T-helper 2 cell treated with Interferon-gamma antibody and Interleukin-4, amounts not matched to agents 5 μg/mL and 100 μg/mL, for 36 hours (primary cell): ENCODE measurements around the gene IP6K3.

ENCODE experiments used
- DNase-seq: peaks from one replicate; pipeline ENCODE4 v3.0.0; 2021; ENCODE audit warnings: low spot score
- H3K27ac Mint-ChIP-seq: one replicate; pipeline ENCODE4 v1.8.0; 2021; ENCODE audit warnings: mild to moderate bottlenecking, mixed read lengths
- H3K27me3 Mint-ChIP-seq: one replicate; pipeline ENCODE4 v1.8.0; 2021; ENCODE audit warnings: low read depth, mixed read lengths
- H3K36me3 Mint-ChIP-seq: one replicate; pipeline ENCODE4 v1.8.0; 2021; ENCODE audit warnings: low read depth, mixed read lengths
- H3K4me1 Mint-ChIP-seq: one replicate; pipeline ENCODE4 v1.8.0; 2021; ENCODE audit warnings: low read depth, mixed read lengths
- H3K4me3 Mint-ChIP-seq: one replicate; pipeline ENCODE4 v1.8.0; 2022; ENCODE audit warnings: mild to moderate bottlenecking, moderate library complexity, mixed read lengths
- H3K9me3 Mint-ChIP-seq: one replicate; pipeline ENCODE4 v1.8.0; 2021; ENCODE audit warnings: mixed read lengths

IP6K3 gene

DNA sequence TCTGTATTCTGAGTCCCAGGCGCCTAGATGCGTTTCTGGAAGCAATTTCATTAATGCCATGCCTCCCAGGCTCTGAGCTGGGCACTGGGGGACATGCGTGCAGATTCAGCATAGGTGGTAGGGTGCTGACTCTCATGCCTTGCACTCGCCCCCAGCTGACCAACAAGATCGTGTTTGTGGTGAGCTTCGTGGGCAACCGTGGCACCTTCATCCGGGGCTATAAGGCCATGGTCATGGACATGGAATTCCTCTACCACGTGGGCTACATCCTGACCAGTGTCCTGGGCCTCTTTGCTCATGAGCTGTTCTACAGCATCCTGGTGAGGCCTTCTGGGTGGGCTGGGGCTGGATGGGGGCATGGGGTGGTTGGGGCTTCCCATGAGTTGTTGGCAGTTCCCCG is 56.8 kb downstream of the IP6K3 start:
- Mint-ChIP-seq H3K27me3 (no peaks in the 10 kb centered on the region), H3K9me3 (no peaks in the 10 kb centered on the region), H3K27ac (no peak overlapping the region), H3K36me3 (peaks cover 58% of the 10 kb centered on the region), H3K4me1 (peaks cover 25% of the 10 kb centered on the region), H3K4me3 (no peak overlapping the region)
- DNase-seq: no peak

DNA sequence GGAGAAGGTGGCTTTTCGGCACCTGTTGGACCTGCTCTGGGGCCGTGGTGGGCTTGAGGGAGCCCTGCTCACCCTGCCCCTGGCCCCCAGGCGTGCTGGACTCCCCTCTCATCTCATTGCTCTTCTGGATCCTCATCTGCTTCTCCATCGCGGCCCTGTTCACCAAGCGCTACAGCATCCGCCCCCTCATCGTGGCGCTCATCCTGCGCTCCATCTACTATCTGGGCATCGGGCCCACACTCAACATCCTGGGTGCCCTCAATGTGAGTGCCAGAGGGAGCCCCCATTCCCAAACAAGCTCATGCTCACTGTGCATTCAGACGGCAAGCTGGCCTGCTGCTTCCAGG is 57.6 kb downstream of the IP6K3 start:
- no peak for DNase-seq
- H3K4me3 Mint-ChIP-seq: no peak overlapping the region
- peaks cover 54% of the 10 kb centered on the region for H3K36me3 Mint-ChIP-seq
- H3K27me3 Mint-ChIP-seq: no peaks in the 10 kb centered on the region
- peaks cover 18% of the 10 kb centered on the region for H3K4me1 Mint-ChIP-seq
- H3K27ac Mint-ChIP-seq: no peak overlapping the region
- H3K9me3 Mint-ChIP-seq: no peaks in the 10 kb centered on the region

DNA sequence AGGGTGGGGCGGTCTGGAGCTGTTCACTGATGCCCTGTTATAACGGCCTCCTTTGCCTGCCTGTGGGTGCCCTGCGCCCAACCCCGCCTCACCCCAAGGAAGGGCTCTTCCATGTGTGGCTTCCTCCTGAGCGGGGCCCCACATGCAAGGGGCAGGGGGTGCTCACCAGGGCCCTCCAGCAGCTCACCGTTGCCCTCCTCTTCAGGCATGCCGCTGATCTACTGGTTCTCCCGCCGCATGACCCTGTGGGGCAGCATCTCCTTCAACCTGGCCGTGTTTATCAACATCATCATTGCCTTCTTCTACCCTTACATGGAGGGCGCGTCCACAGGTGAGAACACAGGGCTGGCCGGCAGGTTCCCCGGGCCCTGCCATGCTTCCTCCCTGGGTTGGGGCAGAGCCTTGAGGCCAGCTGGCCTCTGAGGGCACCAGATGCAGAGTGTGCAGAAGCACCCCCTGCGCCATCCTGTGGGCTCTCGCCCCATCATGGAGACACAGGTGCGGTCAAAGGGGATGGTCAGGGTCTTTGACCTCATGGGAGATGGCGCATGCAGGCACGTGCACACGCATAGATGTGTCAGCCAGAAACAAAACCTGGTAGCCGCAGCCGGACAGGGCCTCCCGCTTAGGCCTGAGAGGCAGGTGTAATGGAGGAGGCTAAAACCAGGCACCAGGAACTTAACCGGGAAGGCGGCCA is 58.1 kb downstream of the IP6K3 start:
- H3K27me3 Mint-ChIP-seq: no peaks in the 10 kb centered on the region
- H3K4me3 Mint-ChIP-seq: no peak overlapping the region
- H3K36me3 Mint-ChIP-seq: peaks cover 55% of the 10 kb centered on the region
- H3K9me3 Mint-ChIP-seq: no peaks in the 10 kb centered on the region
- DNase-seq: no peak
- no peak overlapping the region for H3K27ac Mint-ChIP-seq
- H3K4me1 Mint-ChIP-seq: peaks cover 14% of the 10 kb centered on the region

- no peak for DNase-seq
- H3K4me1 Mint-ChIP-seq: peaks cover 13% of the 10 kb centered on the region
- peaks cover 58% of the 10 kb centered on the region for H3K36me3 Mint-ChIP-seq
- no peaks in the 10 kb centered on the region for H3K9me3 Mint-ChIP-seq
- no peak overlapping the region for H3K27ac Mint-ChIP-seq
- H3K27me3 Mint-ChIP-seq: no peaks in the 10 kb centered on the region
- no peak overlapping the region for H3K4me3 Mint-ChIP-seq
Measured at GRCh38 chr6:33688006-33688405, 58.7 kb downstream of the IP6K3 start.

DNA sequence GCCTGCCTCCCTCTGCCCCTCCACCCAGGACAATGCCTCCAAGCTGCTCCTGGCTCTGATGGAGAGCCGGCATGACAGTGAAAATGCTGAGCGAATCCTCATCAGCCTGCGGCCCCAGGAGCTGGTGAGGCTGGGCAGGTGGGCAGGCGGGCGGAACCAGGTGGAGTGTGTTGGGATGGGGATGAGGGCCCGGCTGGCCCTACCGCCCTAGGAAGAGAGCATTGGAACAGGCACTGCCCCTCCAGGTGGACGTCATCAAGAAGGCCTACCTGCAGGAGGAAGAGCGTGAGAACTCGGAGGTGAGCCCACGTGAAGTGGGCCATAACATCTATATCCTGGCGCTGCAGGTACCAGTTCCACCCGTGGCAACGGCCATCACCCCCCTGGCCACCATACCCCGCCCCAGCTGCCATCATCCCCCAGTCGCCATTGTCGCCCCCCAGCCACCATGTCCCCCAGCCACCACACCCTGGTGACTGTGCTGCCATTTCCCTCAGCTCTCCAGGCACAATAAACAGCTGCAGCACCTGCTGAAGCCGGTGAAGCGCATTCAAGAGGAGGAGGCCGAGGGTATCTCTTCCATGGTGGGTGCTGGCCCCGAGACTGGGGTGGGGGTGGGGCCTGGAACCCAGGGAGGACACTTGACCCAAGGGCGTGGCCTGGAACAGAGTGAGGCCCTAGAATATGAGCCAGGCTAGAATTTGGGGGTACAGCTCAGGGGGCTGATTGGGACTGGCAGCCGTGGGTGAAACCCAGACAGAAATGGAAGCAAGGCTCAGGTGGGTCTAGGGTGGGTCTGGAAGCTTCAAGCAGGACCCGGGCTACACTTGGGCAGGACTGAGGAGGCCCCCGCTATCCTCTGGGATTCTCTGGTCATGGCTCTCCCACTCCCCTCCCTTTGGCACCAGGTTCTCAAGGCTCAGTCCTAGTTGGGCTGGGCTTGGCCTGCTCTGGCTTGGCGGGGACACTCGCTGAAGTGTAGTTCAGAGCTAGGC is 59.4 kb downstream of the IP6K3 start:
- Mint-ChIP-seq H3K36me3 (peaks cover 54% of the 10 kb centered on the region), H3K9me3 (no peaks in the 10 kb centered on the region), H3K27ac (no peak overlapping the region), H3K4me1 (peaks cover 9% of the 10 kb centered on the region), H3K4me3 (no peak overlapping the region), H3K27me3 (no peaks in the 10 kb centered on the region)
- no peak for DNase-seq

DNA sequence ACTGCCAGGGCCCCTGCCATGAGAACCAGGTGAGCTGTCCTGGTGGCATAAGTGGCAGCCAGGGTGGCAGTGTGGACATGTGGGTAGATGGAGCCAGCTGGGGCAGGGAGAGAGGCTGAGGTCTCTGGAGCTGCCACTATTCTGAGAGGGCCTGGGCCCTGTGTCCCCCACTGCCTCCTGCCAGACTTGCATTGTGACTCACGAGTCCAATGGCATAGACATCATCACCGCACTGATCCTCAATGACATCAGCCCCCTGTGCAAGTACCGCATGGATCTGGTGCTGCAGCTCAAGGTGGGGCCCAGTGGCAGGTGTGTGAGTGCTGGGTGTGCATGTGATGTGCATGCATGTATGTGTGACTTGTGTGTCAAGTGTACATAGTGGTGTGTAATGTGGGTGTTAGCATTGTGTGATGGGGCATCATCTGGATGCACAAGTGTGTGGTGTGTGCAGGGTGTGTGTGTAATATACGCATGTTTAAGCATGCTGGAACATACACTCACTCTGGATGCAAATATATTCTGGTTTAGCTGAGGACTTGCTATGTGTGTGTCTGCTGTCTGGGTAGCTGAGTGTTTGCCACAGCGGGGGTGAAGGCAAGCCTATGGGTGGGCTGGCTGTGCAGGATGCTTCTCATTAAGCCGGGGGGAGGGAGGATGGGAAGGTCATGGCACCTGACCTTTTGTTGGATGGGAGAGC is 60.3 kb downstream of the IP6K3 start:
- Mint-ChIP-seq H3K27ac (peak overlapping the region; percentile 71), H3K36me3 (peaks cover 52% of the 10 kb centered on the region)

GRCh38 chr6:33685411-33686224 is 61.1 kb downstream of the IP6K3 start:
- Mint-ChIP-seq H3K36me3 (peaks cover 50% of the 10 kb centered on the region), H3K27ac (no peak overlapping the region), H3K4me3 (no peak overlapping the region), H3K4me1 (peaks cover 7% of the 10 kb centered on the region), H3K27me3 (no peaks in the 10 kb centered on the region), H3K9me3 (no peaks in the 10 kb centered on the region)
- DNase-seq: no peak

More for the DNA sequence above, 60.3 kb downstream of the IP6K3 start:
- H3K4me3 Mint-ChIP-seq: no peak overlapping the region
- no peaks in the 10 kb centered on the region for H3K9me3 Mint-ChIP-seq
- H3K4me1 Mint-ChIP-seq: peaks cover 7% of the 10 kb centered on the region
- no peaks in the 10 kb centered on the region for H3K27me3 Mint-ChIP-seq
- no peak for DNase-seq

GRCh38 chr6:33684983-33685382 is 61.7 kb downstream of the IP6K3 start:
- no peak overlapping the region for H3K27ac Mint-ChIP-seq

DNA sequence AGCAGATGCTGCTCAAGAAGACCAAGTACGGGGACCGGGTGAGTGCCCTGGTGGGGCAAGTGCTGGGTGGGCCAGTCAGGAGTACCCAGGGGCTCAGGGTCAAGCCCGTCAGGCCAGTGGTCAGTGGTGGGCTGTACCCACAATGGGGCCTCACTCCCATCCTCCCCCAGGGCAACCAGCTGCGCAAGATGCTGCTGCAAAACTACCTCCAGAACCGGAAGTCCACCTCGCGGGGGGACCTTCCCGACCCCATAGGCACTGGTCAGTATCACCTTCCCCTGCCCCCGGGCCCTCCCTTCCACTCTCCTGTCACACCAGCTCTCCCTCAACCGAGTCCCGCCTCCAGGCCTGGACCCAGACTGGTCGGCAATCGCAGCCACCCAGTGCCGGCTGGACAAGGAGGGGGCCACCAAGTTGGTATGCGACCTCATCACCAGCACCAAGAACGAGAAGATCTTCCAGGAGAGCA is 62.2 kb downstream of the IP6K3 start:
- H3K27me3 Mint-ChIP-seq: no peaks in the 10 kb centered on the region
- H3K9me3 Mint-ChIP-seq: no peaks in the 10 kb centered on the region
- H3K4me1 Mint-ChIP-seq: peaks cover 7% of the 10 kb centered on the region
- H3K4me3 Mint-ChIP-seq: no peak overlapping the region
- peaks cover 51% of the 10 kb centered on the region for H3K36me3 Mint-ChIP-seq
- H3K27ac Mint-ChIP-seq: no peak overlapping the region
- DNase-seq: no peak

More at GRCh38 chr6:33684983-33685382, 61.7 kb downstream of the IP6K3 start:
- DNase-seq: no peak
- peaks cover 49% of the 10 kb centered on the region for H3K36me3 Mint-ChIP-seq
- no peaks in the 10 kb centered on the region for H3K9me3 Mint-ChIP-seq
- H3K4me3 Mint-ChIP-seq: no peak overlapping the region
- H3K27me3 Mint-ChIP-seq: no peaks in the 10 kb centered on the region
- peaks cover 7% of the 10 kb centered on the region for H3K4me1 Mint-ChIP-seq

DNA sequence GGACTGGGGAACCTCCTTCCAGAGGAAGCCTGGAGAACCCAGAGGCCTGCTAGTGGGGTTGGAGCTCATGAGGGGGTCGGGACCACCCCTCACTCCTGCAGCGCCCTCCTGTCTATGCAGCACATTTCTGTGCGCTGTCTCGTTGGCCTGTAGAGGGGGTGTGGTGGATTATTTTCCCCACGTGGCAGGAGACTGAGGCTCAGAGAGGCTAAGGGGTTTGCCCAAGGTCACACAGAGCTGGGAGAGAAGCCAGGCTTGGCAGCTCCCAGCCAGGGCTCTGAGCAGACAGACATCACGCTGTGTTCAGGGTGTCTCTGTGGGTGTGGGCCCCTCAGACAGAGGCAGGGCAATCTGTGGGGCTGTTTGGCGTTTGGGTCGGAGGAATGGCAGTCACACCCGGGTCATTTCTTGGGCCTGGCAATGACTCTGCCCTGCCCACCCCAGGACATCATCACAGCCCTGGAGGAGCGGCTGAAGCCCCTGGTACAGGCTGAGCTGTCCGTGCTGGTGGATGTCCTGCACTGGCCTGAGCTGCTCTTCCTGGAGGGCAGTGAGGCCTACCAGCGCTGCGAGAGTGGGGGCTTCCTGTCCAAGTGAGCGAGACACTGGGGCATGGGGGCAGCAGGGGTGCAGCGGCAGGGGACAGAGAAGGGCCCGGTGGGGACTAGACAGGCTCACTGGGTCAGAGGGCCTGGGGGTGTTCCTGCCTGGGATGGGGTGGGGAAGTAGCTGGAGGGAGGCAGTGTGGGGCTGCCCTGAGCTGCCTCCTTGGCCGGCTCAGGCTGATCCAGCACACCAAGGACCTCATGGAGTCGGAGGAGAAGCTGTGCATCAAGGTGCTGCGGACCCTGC is 62.9 kb downstream of the IP6K3 start:
- Mint-ChIP-seq H3K27ac (peak overlapping the region; percentile 23), H3K4me3 (no peak overlapping the region), H3K9me3 (no peaks in the 10 kb centered on the region), H3K4me1 (peaks cover 7% of the 10 kb centered on the region), H3K36me3 (peaks cover 51% of the 10 kb centered on the region), H3K27me3 (no peaks in the 10 kb centered on the region)
- DNase-seq: no peak

DNA sequence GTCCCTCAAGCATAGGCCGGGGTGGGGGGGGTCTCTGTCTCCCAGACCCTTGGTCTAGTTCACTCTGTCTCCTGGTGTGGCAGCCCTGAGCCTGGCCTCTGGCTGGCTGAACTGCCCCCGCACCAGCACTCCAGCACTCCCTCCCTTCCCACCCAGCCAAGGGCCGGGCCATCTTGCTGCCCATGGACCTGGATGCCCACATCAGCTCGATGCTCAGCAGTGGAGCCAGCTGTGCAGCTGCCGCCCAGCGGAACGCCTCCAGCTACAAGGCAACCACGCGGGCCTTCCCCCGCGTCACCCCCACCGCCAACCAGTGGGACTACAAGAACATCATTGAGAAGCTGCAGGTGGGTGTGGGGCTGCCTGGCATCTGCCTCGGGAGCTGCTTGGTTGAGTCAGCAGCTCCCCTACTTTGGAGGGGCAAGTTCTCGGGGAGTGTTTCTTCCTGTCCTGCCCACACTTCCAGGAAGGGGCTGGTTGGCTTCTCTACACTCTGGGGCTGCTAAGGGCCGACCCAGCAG is 63.6 kb downstream of the IP6K3 start:
- H3K36me3 Mint-ChIP-seq: peaks cover 54% of the 10 kb centered on the region
- H3K4me1 Mint-ChIP-seq: peaks cover 7% of the 10 kb centered on the region
- peak overlapping the region; percentile 31 for H3K27ac Mint-ChIP-seq
- H3K9me3 Mint-ChIP-seq: no peaks in the 10 kb centered on the region
- H3K4me3 Mint-ChIP-seq: no peak overlapping the region
- H3K27me3 Mint-ChIP-seq: no peaks in the 10 kb centered on the region
- peak; percentile 27 for DNase-seq

- no peak for DNase-seq
- Mint-ChIP-seq H3K36me3 (peaks cover 60% of the 10 kb centered on the region), H3K4me3 (no peak overlapping the region), H3K4me1 (peaks cover 7% of the 10 kb centered on the region), H3K9me3 (no peaks in the 10 kb centered on the region), H3K27me3 (no peaks in the 10 kb centered on the region), H3K27ac (no peak overlapping the region)
Measured at GRCh38 chr6:33682341-33682740, 64.4 kb downstream of the IP6K3 start.
